SU-DHL-6 (cell line): ENCODE data around the gene AHDC1.

Experiments
- H2AFZ ChIP-seq: fragments of 200-600 bp; sonication (generic); 2 replicates; pipeline ENCODE4 v1.6.1; 2014; ENCODE audit warnings: low read depth, mild to moderate bottlenecking, moderate library complexity, mixed read lengths, antibody characterized with exemption, low read length; ENCODE audit not compliant: severe bottlenecking
- H3F3A ChIP-seq: fragments of 200-600 bp; shearing (Covaris generic); 2 replicates; pipeline ENCODE4 v1.6.0; 2016; ENCODE audit warnings: antibody characterized with exemption, mild to moderate bottlenecking; ENCODE audit not compliant: insufficient read depth
- H3K27ac ChIP-seq: fragments of 200-600 bp; sonication (generic); 2 replicates; pipeline ENCODE4 v1.5.1; 2016; ENCODE audit warnings: low read depth, mild to moderate bottlenecking, low read length, moderate library complexity, mixed read lengths
- H3K27me3 ChIP-seq: fragments of 200-600 bp; sonication (generic), shearing (Covaris generic); 2 replicates; pipeline ENCODE4 v1.6.0; 2014; ENCODE audit warnings: mild to moderate bottlenecking, low read length
- H3K36me3 ChIP-seq: fragments of 200-600 bp; sonication (generic); 2 replicates; pipeline ENCODE4 v1.6.1; 2014; ENCODE audit warnings: mild to moderate bottlenecking, low read length, mixed read lengths
- H3K4me2 ChIP-seq: fragments of 300-600, 200-600 bp; shearing (Covaris generic), sonication (generic); 2 replicates; pipeline ENCODE4 v1.6.0; 2014; ENCODE audit warnings: low read length, low read depth, mild to moderate bottlenecking; ENCODE audit not compliant: poor library complexity, severe bottlenecking
- H3K4me3 ChIP-seq: fragments of 200-600 bp; sonication (generic); 2 replicates; pipeline ENCODE4 v1.5.1; 2014; ENCODE audit warnings: antibody characterized with exemption, low read length, mild to moderate bottlenecking, mixed read lengths; ENCODE audit not compliant: insufficient read depth, poor library complexity, severe bottlenecking
- H3K79me2 ChIP-seq: fragments of 200-600 bp; sonication (generic); 2 replicates; pipeline ENCODE4 v1.6.1; 2014; ENCODE audit warnings: mild to moderate bottlenecking, low read length, moderate library complexity; ENCODE audit not compliant: insufficient read depth
- H3K9ac ChIP-seq: fragments of 200-600 bp; sonication (generic); 2 replicates; pipeline ENCODE4 v1.7.0; 2014; ENCODE audit warnings: mild to moderate bottlenecking, low read length
- H3K9me2 ChIP-seq: fragments of 200-600 bp; sonication (generic); replicated peaks from 2 replicates; pipeline ENCODE4 v1.6.1; 2014; ENCODE audit warnings: low read length; ENCODE audit not compliant: insufficient read depth
- H3K9me3 ChIP-seq: fragments of 200-600 bp; sonication (generic); 2 replicates; pipeline ENCODE4 v1.6.1; 2014; ENCODE audit warnings: low read length, mixed read lengths; ENCODE audit not compliant: insufficient read depth
- H4K20me1 ChIP-seq: fragments of 200-600 bp; sonication (generic); 2 replicates; pipeline ENCODE4 v1.6.1; 2014; ENCODE audit warnings: low read depth, mild to moderate bottlenecking, antibody characterized with exemption, low read length, moderate library complexity, mixed read lengths
- CTCF ChIP-seq: fragments of 200-600 bp; sonication (generic); IDR thresholded peaks from one replicate; pipeline ENCODE4 v1.5.1; 2017; ENCODE audit warnings: antibody characterized with exemption, mild to moderate bottlenecking, low read length, moderate library complexity; ENCODE audit not compliant: insufficient read depth, poor library complexity, severe bottlenecking
- EZH2phosphoT487 ChIP-seq: fragments of 200-600 bp; sonication (generic), shearing (Covaris generic); conservative IDR thresholded peaks from 2 replicates; pipeline ENCODE4 v1.6.1; 2018; ENCODE audit warnings: mild to moderate bottlenecking, antibody characterized with exemption, low read length, moderate library complexity, mixed read lengths

Gene AHDC1

GRCh38 chr1:27634985-27635367 lies 31.0 kb upstream of the AHDC1 start, which contains the start of gene FGR:
Gene FGR, minus strand, starts transcription at chr1:27635185. Its CDS starts 11,269 bp downstream, at chr1:27623916.
- H3K4me2 ChIP-seq: peak within 1 kb of the TSS; percentile 14
- H3K4me3 ChIP-seq: no peak within 1 kb of the TSS
- H3K9me2 ChIP-seq: no peaks in the 10 kb centered on the region
- no peak within 1 kb of the TSS for H3K27ac ChIP-seq
- no peaks in the 10 kb centered on the region for H3K9me3 ChIP-seq
- H3K79me2 ChIP-seq: no peaks in the 10 kb centered on the region
- TF ChIP-seq EZH2phosphoT487 (no peak), CTCF (no peak)
- no peaks in the 10 kb centered on the region for H4K20me1 ChIP-seq
- no peaks in the 10 kb centered on the region for H3K36me3 ChIP-seq
- no peaks in the 10 kb centered on the region for H3F3A ChIP-seq
- H3K27me3 ChIP-seq: no peaks in the 10 kb centered on the region
- no peak within 1 kb of the TSS for H2AFZ ChIP-seq
- no peak within 1 kb of the TSS for H3K9ac ChIP-seq

GRCh38 chr1:27634177-27634984 lies 30.4 kb upstream of the AHDC1 start:
- Histone ChIP-seq H2AFZ (no peak overlapping the region), H3K27ac (no peak overlapping the region), H3K79me2 (no peaks in the 10 kb centered on the region), H4K20me1 (no peaks in the 10 kb centered on the region), H3K9me2 (no peaks in the 10 kb centered on the region), H3K4me2 (peak overlapping the region; percentile 14), H3F3A (no peaks in the 10 kb centered on the region), H3K9me3 (no peaks in the 10 kb centered on the region), H3K27me3 (no peaks in the 10 kb centered on the region), H3K36me3 (no peaks in the 10 kb centered on the region), H3K9ac (no peak overlapping the region), H3K4me3 (no peak overlapping the region)
- TF ChIP-seq CTCF: no peak
- TF ChIP-seq EZH2phosphoT487: no peak

GRCh38 chr1:27633640-27634176 lies 29.8 kb upstream of the AHDC1 start:
- Histone ChIP-seq H3K4me3 (no peak overlapping the region), H3K36me3 (no peaks in the 10 kb centered on the region), H3K9me2 (no peaks in the 10 kb centered on the region), H3K79me2 (no peaks in the 10 kb centered on the region), H3K9me3 (no peaks in the 10 kb centered on the region), H2AFZ (no peak overlapping the region), H4K20me1 (no peaks in the 10 kb centered on the region), H3K9ac (no peak overlapping the region), H3K4me2 (peak overlapping the region; percentile 14), H3F3A (no peaks in the 10 kb centered on the region), H3K27me3 (no peaks in the 10 kb centered on the region), H3K27ac (no peak overlapping the region)
- TF ChIP-seq CTCF (no peak), EZH2phosphoT487 (no peak)
